Stimulated activated effector memory CD8-positive, alpha-beta T cell treated with anti-CD3 and anti-CD28 coated beads, Interleukin-12 subunit alpha, Interleukin-12 subunit beta, amount 100 ng/mL, for 72 hours (primary cell): ENCODE measurements around the gene NUAK1.
"Not testable (repeated sequence)": the region's sequence is repeated elsewhere in the genome, so short reads cannot be mapped to it uniquely, and the experiment has no call there.

Experiments used
- ATAC-seq: fragments of 150-1000 bp; cut with Tn5 transposase; 2 replicates; pipeline ENCODE4 v1.10.0; 2021
- DNase-seq, 2 donors: peaks; one replicate each; pipeline ENCODE4 v3.0.0; 2021 to 2022; ENCODE audit warnings: low spot score in 2 of 2
- H3K27ac Mint-ChIP-seq: one replicate; pipeline ENCODE4 v1.8.0; 2022; ENCODE audit warnings: mild to moderate bottlenecking, mixed read lengths
- H3K36me3 Mint-ChIP-seq: one replicate; pipeline ENCODE4 v1.8.0; 2022; ENCODE audit warnings: mild to moderate bottlenecking, mixed read lengths
- H3K4me1 Mint-ChIP-seq: one replicate; pipeline ENCODE4 v1.8.0; 2022; ENCODE audit warnings: mixed read lengths
- H3K4me3 Mint-ChIP-seq: one replicate; pipeline ENCODE4 v1.8.0; 2022; ENCODE audit warnings: mild to moderate bottlenecking, mixed read lengths
- H3K9me3 Mint-ChIP-seq: one replicate; pipeline ENCODE4 v1.8.0; 2022; ENCODE audit warnings: mixed read lengths

The NUAK1 gene

GRCh38 chr12:106160915-106161314 lies 22.2 kb upstream of the NUAK1 start:
- Mint-ChIP-seq H3K27ac (no peak overlapping the region), H3K4me1 (no peaks in the 10 kb centered on the region), H3K36me3 (no peaks in the 10 kb centered on the region), H3K9me3 (no peaks in the 10 kb centered on the region), H3K4me3 (no peak overlapping the region)
- DNase-seq (no peak), ATAC-seq (no peak)

GRCh38 chr12:106157802-106158201 lies 19.0 kb upstream of the NUAK1 start:
- ATAC-seq (no peak), DNase-seq (no peak)
- Mint-ChIP-seq H3K9me3 (no peaks in the 10 kb centered on the region), H3K4me1 (no peaks in the 10 kb centered on the region), H3K36me3 (no peaks in the 10 kb centered on the region), H3K27ac (no peak overlapping the region), H3K4me3 (no peak overlapping the region)

GRCh38 chr12:106154751-106155273 lies 16.1 kb upstream of the NUAK1 start:
- Mint-ChIP-seq H3K9me3 (no peaks in the 10 kb centered on the region), H3K4me1 (no peaks in the 10 kb centered on the region), H3K36me3 (no peaks in the 10 kb centered on the region), H3K4me3 (no peak overlapping the region), H3K27ac (no peak overlapping the region)
- DNase-seq (no peak), ATAC-seq (no peak)

- no peak for ATAC-seq
Measured at GRCh38 chr12:106152334-106152733, 13.6 kb upstream of the NUAK1 start.

GRCh38 chr12:106150555-106150954 lies 11.8 kb upstream of the NUAK1 start:
- no peak overlapping the region for H3K27ac Mint-ChIP-seq
- no peaks in the 10 kb centered on the region for H3K36me3 Mint-ChIP-seq
- no peak for ATAC-seq
- H3K9me3 Mint-ChIP-seq, result no peaks in the 10 kb centered on the region
- H3K4me3 Mint-ChIP-seq, result no peak overlapping the region
- H3K4me1 Mint-ChIP-seq, result no peaks in the 10 kb centered on the region
- DNase-seq, result no peak

More at GRCh38 chr12:106152334-106152733, 13.6 kb upstream of the NUAK1 start:
- Mint-ChIP-seq H3K4me3 (no peak overlapping the region), H3K36me3 (no peaks in the 10 kb centered on the region), H3K4me1 (no peaks in the 10 kb centered on the region), H3K27ac (no peak overlapping the region), H3K9me3 (no peaks in the 10 kb centered on the region)
- no peak for DNase-seq

GRCh38 chr12:106149096-106149784 lies 10.5 kb upstream of the NUAK1 start:
- no peak for DNase-seq
- ATAC-seq, result no peak
- Mint-ChIP-seq H3K9me3 (no peaks in the 10 kb centered on the region), H3K4me1 (no peaks in the 10 kb centered on the region), H3K4me3 (no peak overlapping the region), H3K36me3 (no peaks in the 10 kb centered on the region), H3K27ac (no peak overlapping the region)

- Mint-ChIP-seq H3K27ac (no peak overlapping the region), H3K4me3 (no peak overlapping the region), H3K4me1 (no peaks in the 10 kb centered on the region), H3K9me3 (no peaks in the 10 kb centered on the region), H3K36me3 (no peaks in the 10 kb centered on the region)
- no peak for ATAC-seq
- DNase-seq, result no peak
Measured at GRCh38 chr12:106147956-106148355, 9.2 kb upstream of the NUAK1 start.

GRCh38 chr12:106146987-106147386 lies 8.2 kb upstream of the NUAK1 start:
- ATAC-seq, result no peak
- no peaks in the 10 kb centered on the region for H3K9me3 Mint-ChIP-seq
- H3K4me3 Mint-ChIP-seq, result no peak overlapping the region
- no peak overlapping the region for H3K27ac Mint-ChIP-seq
- no peaks in the 10 kb centered on the region for H3K36me3 Mint-ChIP-seq
- DNase-seq, result no peak
- H3K4me1 Mint-ChIP-seq, result no peaks in the 10 kb centered on the region

- no peak overlapping the region for H3K4me3 Mint-ChIP-seq
- DNase-seq (no peak), ATAC-seq (no peak)
- no peak overlapping the region for H3K27ac Mint-ChIP-seq
- H3K9me3 Mint-ChIP-seq, result no peaks in the 10 kb centered on the region
- no peaks in the 10 kb centered on the region for H3K36me3 Mint-ChIP-seq
- no peaks in the 10 kb centered on the region for H3K4me1 Mint-ChIP-seq
Measured at GRCh38 chr12:106145539-106146447, 7.0 kb upstream of the NUAK1 start.

GRCh38 chr12:106144847-106145246 lies 6.1 kb upstream of the NUAK1 start:
- H3K4me1 Mint-ChIP-seq, result peaks cover 7% of the 10 kb centered on the region
- ATAC-seq, result peak; percentile 84

GRCh38 chr12:106142591-106143261 lies 4.0 kb upstream of the NUAK1 start:
- ATAC-seq (no peak), DNase-seq (no peak)
- Mint-ChIP-seq H3K27ac (no peak overlapping the region), H3K36me3 (no peaks in the 10 kb centered on the region), H3K4me1 (peaks cover 11% of the 10 kb centered on the region), H3K9me3 (no peaks in the 10 kb centered on the region), H3K4me3 (no peak overlapping the region)

More at GRCh38 chr12:106144847-106145246, 6.1 kb upstream of the NUAK1 start:
- Mint-ChIP-seq H3K27ac (no peak overlapping the region), H3K36me3 (no peaks in the 10 kb centered on the region), H3K4me3 (no peak overlapping the region), H3K9me3 (no peaks in the 10 kb centered on the region)
- no peak for DNase-seq

- not testable (repeated sequence) for H3K36me3 Mint-ChIP-seq, H3K9me3 Mint-ChIP-seq, H3K4me3 Mint-ChIP-seq, ATAC-seq, H3K27ac Mint-ChIP-seq, DNase-seq
- peaks cover 14% of the 10 kb centered on the region for H3K4me1 Mint-ChIP-seq
Measured at GRCh38 chr12:106141920-106142319, 3.2 kb upstream of the NUAK1 start.

GRCh38 chr12:106141452-106141851 lies 2.7 kb upstream of the NUAK1 start:
- no peak overlapping the region for H3K27ac Mint-ChIP-seq
- no peaks in the 10 kb centered on the region for H3K9me3 Mint-ChIP-seq
- ATAC-seq, result no peak
- peaks cover 14% of the 10 kb centered on the region for H3K4me1 Mint-ChIP-seq
- H3K36me3 Mint-ChIP-seq, result no peaks in the 10 kb centered on the region
- no peak overlapping the region for H3K4me3 Mint-ChIP-seq
- no peak for DNase-seq

GRCh38 chr12:106141003-106141402 lies 2.2 kb upstream of the NUAK1 start:
- ATAC-seq (no peak), DNase-seq (no peak)
- Mint-ChIP-seq H3K4me1 (peaks cover 14% of the 10 kb centered on the region), H3K4me3 (no peak overlapping the region), H3K36me3 (no peaks in the 10 kb centered on the region), H3K9me3 (no peaks in the 10 kb centered on the region), H3K27ac (no peak overlapping the region)

- no peak for ATAC-seq
- Mint-ChIP-seq H3K36me3 (no peaks in the 10 kb centered on the region), H3K4me3 (peak overlapping the region; percentile 36), H3K9me3 (no peaks in the 10 kb centered on the region), H3K27ac (no peak overlapping the region), H3K4me1 (peaks cover 14% of the 10 kb centered on the region)
- DNase-seq, result no peak
Measured at GRCh38 chr12:106140223-106140986, 1.7 kb upstream of the NUAK1 start.
